ENCODE measurements around the gene PCLO.

Gene PCLO

DNA sequence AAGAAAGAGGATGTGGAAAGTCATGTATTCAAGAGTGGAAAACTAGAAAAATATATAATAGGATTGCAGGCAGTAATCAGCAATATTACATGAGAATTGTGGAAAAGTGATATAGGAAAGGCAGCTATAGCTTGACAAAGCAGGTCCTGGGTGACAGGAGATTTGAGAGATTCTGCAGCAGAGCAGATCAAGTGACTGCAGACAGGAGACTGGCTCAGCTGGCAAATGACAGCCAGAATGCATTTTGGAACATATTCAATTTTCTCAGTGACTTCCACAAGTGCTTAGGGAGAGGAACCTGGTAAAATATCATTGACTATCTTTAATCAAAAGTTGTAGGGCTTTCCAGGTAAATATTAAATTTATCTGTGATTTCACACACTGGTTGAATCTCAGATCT lies 458.6 kb downstream of the PCLO start:
- no peak for ATAC-seq (ENCODE audit: low read depth)
- DNase-seq (ENCODE audit: low spot score) = no peak
- Histone ChIP-seq H3K36me3 (ENCODE audit: low read depth) (no peaks in the 10 kb centered on the region), H3K9me3 (ENCODE audit: severe bottlenecking) (no peaks in the 10 kb centered on the region), H3K4me1 (ENCODE audit: insufficient read depth, poor library complexity, severe bottlenecking) (peaks cover 3% of the 10 kb centered on the region), H3K27ac (ENCODE audit: poor library complexity, severe bottlenecking) (no peak overlapping the region), H3K27me3 (ENCODE audit: insufficient read depth, poor library complexity, severe bottlenecking) (no peaks in the 10 kb centered on the region), H3K4me3 (ENCODE audit: severe bottlenecking) (no peak overlapping the region)
- TF ChIP-seq, protein P1, sequence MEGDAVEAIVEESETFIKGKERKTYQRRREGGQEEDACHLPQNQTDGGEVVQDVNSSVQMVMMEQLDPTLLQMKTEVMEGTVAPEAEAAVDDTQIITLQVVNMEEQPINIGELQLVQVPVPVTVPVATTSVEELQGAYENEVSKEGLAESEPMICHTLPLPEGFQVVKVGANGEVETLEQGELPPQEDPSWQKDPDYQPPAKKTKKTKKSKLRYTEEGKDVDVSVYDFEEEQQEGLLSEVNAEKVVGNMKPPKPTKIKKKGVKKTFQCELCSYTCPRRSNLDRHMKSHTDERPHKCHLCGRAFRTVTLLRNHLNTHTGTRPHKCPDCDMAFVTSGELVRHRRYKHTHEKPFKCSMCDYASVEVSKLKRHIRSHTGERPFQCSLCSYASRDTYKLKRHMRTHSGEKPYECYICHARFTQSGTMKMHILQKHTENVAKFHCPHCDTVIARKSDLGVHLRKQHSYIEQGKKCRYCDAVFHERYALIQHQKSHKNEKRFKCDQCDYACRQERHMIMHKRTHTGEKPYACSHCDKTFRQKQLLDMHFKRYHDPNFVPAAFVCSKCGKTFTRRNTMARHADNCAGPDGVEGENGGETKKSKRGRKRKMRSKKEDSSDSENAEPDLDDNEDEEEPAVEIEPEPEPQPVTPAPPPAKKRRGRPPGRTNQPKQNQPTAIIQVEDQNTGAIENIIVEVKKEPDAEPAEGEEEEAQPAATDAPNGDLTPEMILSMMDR (IDR thresholded peaks at IDR 0.05; ENCODE audit: poor library complexity, severe bottlenecking) = no peak

Data from RWPE2 (cell line).